Osteocyte (in vitro differentiated cells): ENCODE results near the gene ZNHIT2. TPM values are rescaled to one million over a fixed set of nuclear protein-coding genes. Genes with fewer than 3 reads are reported as not detected.

Experiments used
- DNase-seq: peaks from one replicate; pipeline ENCODE4 v3.0.0; 2021; ENCODE audit warnings: mixed read lengths; ENCODE audit not compliant: unreplicated experiment; ENCODE audit errors: extremely low spot score
- H3K27ac Mint-ChIP-seq: one replicate; pipeline ENCODE4 v1.8.0; 2021; ENCODE audit warnings: mild to moderate bottlenecking, mixed read lengths; ENCODE audit not compliant: unreplicated experiment
- H3K27me3 Mint-ChIP-seq: one replicate; pipeline ENCODE4 v1.8.0; 2021; ENCODE audit warnings: mixed read lengths; ENCODE audit not compliant: unreplicated experiment
- H3K36me3 Mint-ChIP-seq: one replicate; pipeline ENCODE4 v1.8.0; 2021; ENCODE audit warnings: mixed read lengths; ENCODE audit not compliant: unreplicated experiment
- H3K4me1 Mint-ChIP-seq: one replicate; pipeline ENCODE4 v1.8.0; 2021; ENCODE audit warnings: mixed read lengths; ENCODE audit not compliant: unreplicated experiment
- H3K4me3 Mint-ChIP-seq: one replicate; pipeline ENCODE4 v1.8.0; 2021; ENCODE audit warnings: mild to moderate bottlenecking, moderate library complexity, mixed read lengths; ENCODE audit not compliant: unreplicated experiment
- H3K9me3 Mint-ChIP-seq: one replicate; pipeline ENCODE4 v1.8.0; 2021; ENCODE audit warnings: mixed read lengths; ENCODE audit not compliant: unreplicated experiment
- long read RNA-seq: library from polyadenylated mRNA; unstranded; transcript quantifications from one replicate; pipeline ENCODE4 v2.0.0, GENCODE V29; 2021
- total RNA-seq: library from RNA; stranded (reverse); gene quantifications from 2 replicates; pipeline ENCODE4 v1.2.1, GENCODE V29; 2021
- TF ChIP-seq, protein P1 (sequence below): fragments of 200-600 bp; sonication (generic); IDR thresholded peaks from 2 replicates; pipeline ENCODE4 v1.5.0; 2021; ENCODE audit warnings: antibody characterized with exemption, mild to moderate bottlenecking, moderate library complexity

The ZNHIT2 gene
- 9.0 and 9.8 TPM in 2 replicates for total RNA-seq
- long read RNA-seq, transcript ZNHIT2-201 (1 exons, 1,306 nt) = major isoform, 8 of 8 reads
- long read RNA-seq, partial matches to known transcripts = 0 of 8 reads
- long read RNA-seq, other reads (novel, unspliced or antisense) = 0 of 8 reads

DNA sequence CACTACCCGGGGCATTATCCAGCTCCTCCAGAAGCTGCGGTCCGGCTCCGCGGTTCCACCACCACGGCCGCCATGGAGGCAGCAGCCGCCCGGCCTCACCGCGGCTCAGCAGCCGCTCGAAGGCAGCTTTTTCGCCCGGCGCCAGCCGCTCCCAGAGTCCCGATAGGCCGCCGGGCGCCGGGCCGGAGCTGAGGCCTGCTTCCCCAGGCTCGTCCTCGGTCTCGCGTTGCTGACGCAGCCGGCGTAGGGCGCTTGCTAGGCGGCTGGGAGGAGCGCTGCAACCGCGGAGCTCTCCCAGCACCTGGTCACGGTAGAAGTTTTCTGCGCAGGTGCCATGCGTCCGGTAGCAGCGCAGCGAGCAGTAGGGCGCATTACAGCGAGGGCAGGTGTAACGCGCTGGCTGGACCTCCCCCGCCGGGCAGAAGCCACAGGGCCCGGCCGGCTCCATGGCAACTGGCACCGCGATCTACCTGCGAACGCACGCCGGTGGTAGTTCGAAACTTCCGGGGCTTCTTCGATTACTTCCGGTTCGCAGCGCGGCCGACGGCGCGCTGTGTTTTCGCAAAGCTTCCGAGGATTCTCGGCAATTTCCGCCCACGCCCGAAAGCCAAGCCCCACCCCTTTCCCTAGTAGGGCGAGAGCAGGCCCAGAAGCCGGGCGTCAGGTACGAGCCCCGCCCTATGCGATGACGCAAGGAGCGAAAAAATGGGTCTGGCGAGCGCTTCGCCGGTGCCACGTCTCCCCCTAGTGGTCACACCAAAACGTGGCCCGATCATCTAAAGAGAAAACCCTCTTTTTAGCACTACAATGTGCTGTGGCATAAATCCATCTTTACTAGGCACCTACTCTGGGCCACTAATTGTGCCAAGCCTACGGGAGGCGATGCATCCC, at the start of gene ZNHIT2:
TSS of gene ZNHIT2 (minus strand) at position 496 of the 891 bp plus-strand sequence. CDS start at position 448, 48 bp downstream.
- Mint-ChIP-seq H3K4me1 (peaks cover 34% of the 10 kb centered on the region), H3K27me3 (no peaks in the 10 kb centered on the region), H3K27ac (peak within 1 kb of the TSS; percentile 85), H3K36me3 (peaks cover 16% of the 10 kb centered on the region), H3K9me3 (no peaks in the 10 kb centered on the region), H3K4me3 (peak within 1 kb of the TSS; percentile 86)
- DNase-seq = peak; percentile 100
- TF ChIP-seq, protein P1, sequence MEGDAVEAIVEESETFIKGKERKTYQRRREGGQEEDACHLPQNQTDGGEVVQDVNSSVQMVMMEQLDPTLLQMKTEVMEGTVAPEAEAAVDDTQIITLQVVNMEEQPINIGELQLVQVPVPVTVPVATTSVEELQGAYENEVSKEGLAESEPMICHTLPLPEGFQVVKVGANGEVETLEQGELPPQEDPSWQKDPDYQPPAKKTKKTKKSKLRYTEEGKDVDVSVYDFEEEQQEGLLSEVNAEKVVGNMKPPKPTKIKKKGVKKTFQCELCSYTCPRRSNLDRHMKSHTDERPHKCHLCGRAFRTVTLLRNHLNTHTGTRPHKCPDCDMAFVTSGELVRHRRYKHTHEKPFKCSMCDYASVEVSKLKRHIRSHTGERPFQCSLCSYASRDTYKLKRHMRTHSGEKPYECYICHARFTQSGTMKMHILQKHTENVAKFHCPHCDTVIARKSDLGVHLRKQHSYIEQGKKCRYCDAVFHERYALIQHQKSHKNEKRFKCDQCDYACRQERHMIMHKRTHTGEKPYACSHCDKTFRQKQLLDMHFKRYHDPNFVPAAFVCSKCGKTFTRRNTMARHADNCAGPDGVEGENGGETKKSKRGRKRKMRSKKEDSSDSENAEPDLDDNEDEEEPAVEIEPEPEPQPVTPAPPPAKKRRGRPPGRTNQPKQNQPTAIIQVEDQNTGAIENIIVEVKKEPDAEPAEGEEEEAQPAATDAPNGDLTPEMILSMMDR = peak; percentile 93

- H3K27me3 Mint-ChIP-seq = no peaks in the 10 kb centered on the region
- no peaks in the 10 kb centered on the region for H3K9me3 Mint-ChIP-seq
- H3K4me3 Mint-ChIP-seq = no peak overlapping the region
- H3K27ac Mint-ChIP-seq = no peak overlapping the region
- no peak for DNase-seq
- H3K36me3 Mint-ChIP-seq = no peaks in the 10 kb centered on the region
- peaks cover 14% of the 10 kb centered on the region for H3K4me1 Mint-ChIP-seq
- TF ChIP-seq, protein P1 = no peak
Observed at GRCh38 chr11:65166893-65167292, 49.4 kb upstream of the ZNHIT2 start.

DNA sequence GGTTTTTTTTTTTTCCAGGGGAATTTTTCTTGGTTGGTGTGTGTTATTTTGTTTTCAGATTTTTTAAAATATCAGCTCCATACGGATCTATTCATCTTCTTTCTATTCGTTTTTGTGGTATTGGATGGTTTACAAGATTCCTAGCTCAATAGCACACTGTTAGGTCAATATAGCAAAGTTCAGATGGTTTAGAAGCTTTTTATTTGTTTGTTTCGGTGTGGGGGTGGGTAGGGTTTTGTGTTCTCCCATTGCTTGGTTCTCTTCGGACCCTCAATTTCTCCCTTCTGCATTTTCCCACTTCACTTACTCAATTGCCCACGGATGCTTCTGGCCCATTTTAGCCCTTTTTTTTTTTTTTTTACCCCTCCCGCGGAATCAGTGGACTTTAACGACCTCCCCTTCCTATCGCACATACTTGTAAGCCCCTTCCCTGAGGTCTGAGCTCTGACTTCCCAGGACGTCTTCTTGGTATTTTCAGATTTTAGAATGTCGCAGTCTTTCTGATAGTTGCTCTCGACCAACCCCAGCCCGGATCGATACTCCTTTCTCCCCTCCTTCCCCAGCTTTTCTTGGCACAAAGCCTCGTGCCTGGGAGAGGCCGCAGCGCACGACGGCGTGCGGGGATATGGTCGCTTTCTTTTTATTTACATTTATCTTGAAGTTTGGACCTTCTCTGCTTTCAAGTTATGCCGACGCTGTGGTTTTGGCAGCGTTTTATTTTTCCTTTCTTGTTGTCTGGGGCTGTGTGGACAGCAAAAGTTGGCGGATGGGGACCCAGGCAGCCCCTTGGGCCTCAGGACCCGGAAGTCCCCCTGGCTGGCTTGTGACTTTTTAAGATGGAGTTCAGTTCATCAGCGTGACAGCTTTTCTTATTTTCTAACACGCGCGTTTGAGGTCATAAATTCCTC, 48.2 kb upstream of the ZNHIT2 start:
- Mint-ChIP-seq H3K27ac (no peak overlapping the region), H3K9me3 (no peaks in the 10 kb centered on the region), H3K4me3 (no peak overlapping the region), H3K4me1 (peaks cover 14% of the 10 kb centered on the region), H3K27me3 (no peaks in the 10 kb centered on the region), H3K36me3 (no peaks in the 10 kb centered on the region)
- no peak for DNase-seq
- TF ChIP-seq, protein P1 = no peak

GRCh38 chr11:65163684-65164083, 46.2 kb upstream of the ZNHIT2 start:
- H3K27ac Mint-ChIP-seq = no peak overlapping the region
- no peak for DNase-seq
- H3K27me3 Mint-ChIP-seq = peaks cover 9% of the 10 kb centered on the region
- peaks cover 3% of the 10 kb centered on the region for H3K4me1 Mint-ChIP-seq
- no peak overlapping the region for H3K4me3 Mint-ChIP-seq
- H3K36me3 Mint-ChIP-seq = no peaks in the 10 kb centered on the region
- no peaks in the 10 kb centered on the region for H3K9me3 Mint-ChIP-seq
- TF ChIP-seq, protein P1 = no peak
